IPS DF 6.9 (cell line): ENCODE results near the gene DMRT2.
A peak's percentile ranks its signal among the peaks of the same experiment; 100 is the strongest.

Experiments used
- DNase-seq: peaks from one replicate; pipeline ENCODE4 v3.0.0-alpha.2; 2013; ENCODE audit warnings: low read depth, low spot score
- H3K27ac ChIP-seq: one replicate; pipeline ENCODE4 v1.5.1; 2013; ENCODE audit warnings: low read length, control low read depth
- H3K27me3 ChIP-seq: 2 replicates; pipeline ENCODE4 v1.6.1; 2013; ENCODE audit warnings: mild to moderate bottlenecking, low read length; ENCODE audit not compliant: control insufficient read depth, insufficient read depth
- H3K36me3 ChIP-seq: 2 replicates; pipeline ENCODE4 v1.6.1; 2013; ENCODE audit warnings: low read length; ENCODE audit not compliant: control insufficient read depth, insufficient read depth
- H3K4me1 ChIP-seq: 2 replicates; pipeline ENCODE4 v1.6.1; 2013; ENCODE audit warnings: low read length; ENCODE audit not compliant: control insufficient read depth, insufficient read depth
- H3K4me3 ChIP-seq: 2 replicates; pipeline ENCODE4 v1.5.1; 2013; ENCODE audit warnings: mild to moderate bottlenecking, low read length
- H3K9me3 ChIP-seq: 2 replicates; pipeline ENCODE4 v1.6.1; 2013; ENCODE audit warnings: low read length, inconsistent platforms; ENCODE audit not compliant: control insufficient read depth, insufficient read depth
- WGBS: extraction: QIAGEN DNeasy Blood & Tissue Kit; methylation state at CpG from one replicate; pipeline ENCODE4 v1.1.7; 2013; ENCODE audit warnings: mixed read lengths, missing lambda C conversion rate; ENCODE audit not compliant: insufficient read length, insufficient coverage; 5-methylcytosine and 5-hydroxymethylcytosine counted together

The DMRT2 gene

GRCh38 chr9:1018121-1018520 is 32.0 kb upstream of the DMRT2 start:
- H3K4me1 ChIP-seq: no peaks in the 10 kb centered on the region
- WGBS: no CpG with 5 or more reads among the region's 10 CpGs
- H3K27me3 ChIP-seq: no peaks in the 10 kb centered on the region
- H3K27ac ChIP-seq: no peak overlapping the region
- no peaks in the 10 kb centered on the region for H3K9me3 ChIP-seq
- H3K4me3 ChIP-seq: no peak overlapping the region
- DNase-seq: no peak
- H3K36me3 ChIP-seq: no peaks in the 10 kb centered on the region

DNA sequence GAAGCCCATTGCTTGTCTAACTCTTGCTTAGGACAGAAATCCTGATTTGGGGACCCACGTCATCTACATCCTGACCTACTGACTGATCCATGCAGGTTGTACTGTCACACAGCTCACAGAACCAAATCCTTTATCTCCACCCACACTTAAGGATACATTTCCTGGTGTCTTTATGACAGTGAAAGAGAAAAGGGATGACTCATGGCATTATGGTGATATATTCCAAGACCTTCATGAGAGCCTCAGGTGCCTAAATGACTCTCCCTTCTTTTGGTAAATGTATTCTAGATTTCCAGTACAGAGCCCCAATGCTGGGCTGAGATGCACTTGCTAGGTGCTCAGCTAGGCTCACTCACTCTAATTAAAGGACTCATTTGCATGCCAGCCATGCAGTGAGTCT is 26.0 kb upstream of the DMRT2 start:
- DNase-seq: no peak
- Histone ChIP-seq H3K27ac (no peak overlapping the region), H3K36me3 (no peaks in the 10 kb centered on the region), H3K4me3 (no peak overlapping the region), H3K4me1 (no peaks in the 10 kb centered on the region), H3K9me3 (no peaks in the 10 kb centered on the region), H3K27me3 (no peaks in the 10 kb centered on the region)
- no CpG with 5 or more reads among the region's 1 CpG for WGBS

DNA sequence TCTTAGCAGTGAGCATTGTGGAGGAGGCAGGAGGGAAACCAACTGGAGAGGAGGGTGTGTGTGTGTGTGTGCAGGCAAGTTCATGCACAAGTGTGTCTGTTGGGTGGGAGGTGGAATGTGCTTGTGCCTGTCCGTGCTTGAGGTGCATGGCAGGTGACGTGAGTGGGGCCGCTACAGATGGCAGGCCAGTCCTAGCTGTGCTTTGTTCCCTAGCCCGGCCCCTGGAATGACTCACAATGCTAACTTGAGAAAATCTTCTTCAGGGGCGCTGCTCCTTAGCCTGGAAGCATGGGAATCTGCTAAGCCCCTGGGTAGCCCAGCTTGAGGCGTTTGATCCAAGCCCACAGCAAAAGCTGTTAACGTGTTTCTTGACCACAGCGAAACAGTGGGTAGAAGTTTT is 25.0 kb upstream of the DMRT2 start:
- Histone ChIP-seq H3K36me3 (no peaks in the 10 kb centered on the region), H3K4me3 (no peak overlapping the region), H3K4me1 (no peaks in the 10 kb centered on the region), H3K27me3 (no peaks in the 10 kb centered on the region), H3K9me3 (no peaks in the 10 kb centered on the region), H3K27ac (no peak overlapping the region)
- no peak for DNase-seq
- no CpG with 5 or more reads among the region's 8 CpGs for WGBS

DNA sequence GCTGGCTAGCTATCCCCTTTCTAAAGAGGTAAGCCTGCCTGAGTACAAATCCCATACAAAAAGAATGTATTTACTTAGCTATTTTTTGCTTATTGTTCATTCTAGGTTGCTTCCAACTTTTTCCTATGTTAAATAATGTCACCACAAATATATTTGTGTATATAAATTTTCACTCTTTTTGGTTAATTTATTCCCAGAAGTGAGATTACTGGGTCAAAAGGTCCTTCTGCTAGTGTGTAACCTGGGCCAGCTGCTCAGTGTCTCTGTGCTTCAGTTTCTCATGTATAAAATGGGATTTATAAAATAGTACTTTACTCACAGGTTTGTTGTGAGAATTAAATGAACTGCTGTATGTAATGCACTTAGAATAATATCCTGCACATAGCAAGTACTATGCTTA is 23.9 kb upstream of the DMRT2 start:
- no peaks in the 10 kb centered on the region for H3K9me3 ChIP-seq
- H3K27me3 ChIP-seq: no peaks in the 10 kb centered on the region
- no peak for DNase-seq
- H3K36me3 ChIP-seq: no peaks in the 10 kb centered on the region
- H3K27ac ChIP-seq: no peak overlapping the region
- H3K4me3 ChIP-seq: no peak overlapping the region
- no peaks in the 10 kb centered on the region for H3K4me1 ChIP-seq

GRCh38 chr9:1028501-1029190 is 21.5 kb upstream of the DMRT2 start:
- no peak for DNase-seq
- H3K9me3 ChIP-seq: no peaks in the 10 kb centered on the region
- H3K4me3 ChIP-seq: no peak overlapping the region
- H3K4me1 ChIP-seq: no peaks in the 10 kb centered on the region
- H3K27me3 ChIP-seq: no peaks in the 10 kb centered on the region
- H3K27ac ChIP-seq: no peak overlapping the region
- no CpG with 5 or more reads among the region's 8 CpGs for WGBS
- H3K36me3 ChIP-seq: no peaks in the 10 kb centered on the region

DNA sequence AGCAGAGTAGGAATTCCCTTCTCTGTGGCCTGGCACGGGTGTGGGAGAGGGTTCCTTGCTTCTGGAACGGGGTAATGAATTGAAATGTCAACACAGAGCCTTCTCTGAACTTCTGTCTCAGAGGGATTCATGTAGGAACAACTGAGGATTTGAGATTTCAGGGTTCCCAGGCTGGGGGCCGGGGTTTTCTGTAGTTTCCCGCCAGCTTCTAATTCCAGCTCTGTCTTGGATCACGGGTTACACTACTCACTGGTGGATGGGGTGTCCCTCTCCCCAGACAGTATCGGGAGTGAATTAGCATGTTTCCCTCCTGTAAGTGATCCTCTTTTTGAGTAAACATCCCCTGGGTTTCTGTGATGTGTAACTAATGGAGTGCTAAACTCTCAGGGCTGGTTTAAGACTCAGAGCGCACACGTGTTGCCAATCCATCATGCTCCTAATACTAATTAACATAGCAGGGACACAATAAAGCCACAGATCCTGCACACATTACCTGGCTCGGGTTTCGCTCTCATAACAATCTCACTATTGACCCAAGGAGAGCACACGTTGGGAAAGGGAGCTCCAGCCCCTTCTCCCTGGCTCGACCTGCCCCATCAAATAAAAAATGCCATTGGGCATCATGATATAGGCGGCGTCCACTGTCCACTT is 18.1 kb upstream of the DMRT2 start:
- no peak for DNase-seq
- WGBS: no CpG with 5 or more reads among the region's 14 CpGs
- H3K4me3 ChIP-seq: no peak overlapping the region
- no peaks in the 10 kb centered on the region for H3K4me1 ChIP-seq
- 0 out of 2 replicates have a peak, but pooled peaks cover 2% of the 10 kb centered on the region for H3K27me3 ChIP-seq
- H3K9me3 ChIP-seq: no peaks in the 10 kb centered on the region
- no peak overlapping the region for H3K27ac ChIP-seq
- H3K36me3 ChIP-seq: no peaks in the 10 kb centered on the region

DNA sequence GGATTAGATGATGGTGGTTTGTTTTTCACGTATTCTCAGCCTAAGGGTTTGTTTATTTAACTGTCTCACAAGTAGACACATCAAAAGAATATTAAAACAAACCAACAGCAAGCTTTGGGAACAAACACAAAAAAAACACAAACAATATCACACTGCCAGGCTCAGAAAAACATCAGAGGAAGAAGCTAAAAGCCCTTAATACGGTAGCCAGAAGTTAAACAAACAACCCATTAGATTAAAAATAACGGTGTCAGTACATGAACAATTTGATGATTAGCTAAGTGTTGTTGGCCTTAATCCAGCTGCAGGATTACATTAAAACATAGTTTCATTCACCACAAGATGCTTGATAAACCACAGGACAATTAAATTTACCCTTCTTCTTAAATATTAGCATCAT is 15.9 kb upstream of the DMRT2 start:
- DNase-seq: no peak
- Histone ChIP-seq H3K27me3 (peaks cover 3% of the 10 kb centered on the region; the same call in 1 of the 2 replicates), H3K4me3 (no peak overlapping the region), H3K4me1 (no peaks in the 10 kb centered on the region), H3K27ac (no peak overlapping the region), H3K9me3 (no peaks in the 10 kb centered on the region), H3K36me3 (no peaks in the 10 kb centered on the region)
- no CpG with 5 or more reads among the region's 3 CpGs for WGBS

DNA sequence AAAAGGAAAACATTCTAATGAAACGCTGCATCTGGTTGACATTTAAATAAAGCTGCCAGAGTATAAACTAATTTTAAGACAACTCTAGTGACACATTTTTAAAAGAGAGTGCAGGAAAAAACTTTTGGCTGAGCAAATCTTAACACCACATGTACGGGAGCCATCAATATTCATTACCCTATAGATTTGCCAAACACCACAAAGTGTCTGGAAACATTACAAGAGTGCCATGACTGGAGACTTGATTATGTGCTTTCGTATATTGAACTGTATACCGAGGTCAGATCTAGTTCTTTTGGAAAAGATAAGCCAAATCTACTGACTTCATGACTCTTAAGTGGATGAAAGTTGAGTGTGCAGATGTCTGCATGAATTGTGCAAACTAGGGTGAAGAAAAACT is 10.6 kb upstream of the DMRT2 start:
- no peak for DNase-seq
- H3K4me3 ChIP-seq: no peak overlapping the region
- H3K4me1 ChIP-seq: no peaks in the 10 kb centered on the region; the same call in 1 of the 2 replicates
- peaks cover 51% of the 10 kb centered on the region for H3K27me3 ChIP-seq
- WGBS: no CpG with 5 or more reads among the region's 4 CpGs
- H3K36me3 ChIP-seq: no peaks in the 10 kb centered on the region
- no peak overlapping the region for H3K27ac ChIP-seq
- H3K9me3 ChIP-seq: no peaks in the 10 kb centered on the region

DNA sequence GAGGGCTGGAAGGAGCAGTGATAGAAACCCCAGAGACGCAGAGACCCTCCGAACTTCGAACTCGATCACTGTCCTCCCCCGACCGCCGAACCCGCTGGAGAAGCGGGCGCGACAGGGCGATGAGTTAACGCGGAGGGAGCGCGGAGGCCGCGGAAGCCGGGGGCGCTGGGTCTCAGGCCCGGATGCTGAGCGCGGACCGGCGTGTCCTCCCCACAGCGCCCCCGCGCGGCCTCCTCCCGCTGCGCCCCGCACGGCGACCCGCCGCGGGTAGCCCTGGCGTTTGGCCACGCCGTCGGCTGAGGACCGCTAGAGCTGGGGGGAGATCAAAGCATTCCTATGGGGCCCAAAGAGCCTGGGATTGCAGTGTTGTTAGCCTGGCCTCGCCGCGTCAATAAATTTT is 7.7 kb upstream of the DMRT2 start:
- Histone ChIP-seq H3K27me3 (peaks cover 76% of the 10 kb centered on the region), H3K4me3 (peak overlapping the region; percentile 31; the same call in 1 of the 2 replicates), H3K27ac (no peak overlapping the region), H3K36me3 (no peaks in the 10 kb centered on the region), H3K9me3 (no peaks in the 10 kb centered on the region), H3K4me1 (peaks cover 6% of the 10 kb centered on the region; the same call in 1 of the 2 replicates)
- no peak for DNase-seq
- WGBS: no CpG with 5 or more reads among the region's 45 CpGs

DNA sequence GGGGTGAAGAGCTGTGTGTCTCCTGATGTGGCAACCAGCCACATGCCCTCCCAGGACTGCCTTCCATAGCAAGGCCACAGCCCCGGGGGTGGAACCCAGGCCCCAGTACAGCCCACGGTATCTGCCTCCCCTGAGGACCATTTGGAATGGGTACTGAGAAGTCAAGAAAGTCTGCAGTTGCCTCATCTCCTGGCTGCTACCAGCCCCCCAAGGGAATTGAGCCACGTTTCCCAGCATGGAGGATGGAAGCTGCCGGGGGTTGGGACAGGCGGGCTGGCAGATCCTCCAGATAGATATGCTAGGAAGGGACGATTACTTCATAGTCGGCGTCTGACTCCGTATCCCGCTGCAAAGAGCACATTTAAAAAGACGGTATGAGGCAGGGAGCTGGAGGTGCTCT is 5.5 kb upstream of the DMRT2 start:
- H3K36me3 ChIP-seq: no peaks in the 10 kb centered on the region
- no peak for DNase-seq
- no CpG with 5 or more reads among the region's 11 CpGs for WGBS
- H3K9me3 ChIP-seq: no peaks in the 10 kb centered on the region
- peaks cover 6% of the 10 kb centered on the region; the same call in 1 of the 2 replicates for H3K4me1 ChIP-seq
- no peak overlapping the region for H3K27ac ChIP-seq
- peaks cover 92% of the 10 kb centered on the region for H3K27me3 ChIP-seq
- no peak overlapping the region for H3K4me3 ChIP-seq
